Measurements from ENCODE around the gene PSIP1. TPM values are rescaled to one million over a fixed set of nuclear protein-coding genes. Genes with fewer than 3 reads are reported as not detected.

The PSIP1 gene
- total RNA-seq, 1 experiment from 2014 or later, result 67.8 TPM

GRCh38 chr9:15416880-15417279 lies 93.9 kb downstream of the PSIP1 start:
- no peak overlapping the region for H3K4me3 ChIP-seq
- H3K4me1 ChIP-seq (replicated peaks; ENCODE audit: insufficient read depth), result no peaks in the 10 kb centered on the region
- intact Hi-C loops (cut with micrococcal nuclease; ENCODE audit: unreplicated experiment), result loop anchor here (1.0 kb wide), 2 partner anchors 206 to 312 kb away; no protein-coding TSS in a partner anchor
- H3F3A ChIP-seq (ENCODE audit: insufficient read depth, low read depth), result no peaks in the 10 kb centered on the region
- no TSS peak for BruUV-seq (replicated peaks)
- H3K79me2 ChIP-seq (ENCODE audit: low read depth), result no peaks in the 10 kb centered on the region
- no peaks in the 10 kb centered on the region for H3K27me3 ChIP-seq (ENCODE audit: insufficient read depth, low read depth)
- TF ChIP-seq CTCF (conservative IDR thresholded peaks at IDR 0.05) (peak; percentile 63), EZH2 (IDR thresholded peaks at IDR 0.05; ENCODE audit: low read depth) (no peak)
- ChIA-PET CTCF (no interaction called here), POLR2A (ENCODE audit: unreplicated experiment) (no interaction called here)
- no peaks in the 10 kb centered on the region for H3K9me2 ChIP-seq (ENCODE audit: insufficient read depth)
- no peak overlapping the region for H2AFZ ChIP-seq
- no peak overlapping the region for H3K27ac ChIP-seq
- H3K9me3 ChIP-seq (ENCODE audit: insufficient read depth, low read depth), result no peaks in the 10 kb centered on the region
- H3K36me3 ChIP-seq (ENCODE audit: low read depth), result no peaks in the 10 kb centered on the region
- H3K4me2 ChIP-seq, result no peak overlapping the region
- H4K20me1 ChIP-seq (ENCODE audit: insufficient read depth), result no peaks in the 10 kb centered on the region
- peak; percentile 38 to 49 for DNase-seq

Other genes with a start within 250 kb of the PSIP1 start
- gene TTC39B, start 203.8 kb downstream of the PSIP1 start, total RNA-seq (2021), result 8.7 and 8.8 TPM in 2 replicates
- gene SNAPC3, start 88.1 kb downstream of the PSIP1 start, total RNA-seq (2021), result 11.3 and 13.7 TPM in 2 replicates
- gene CCDC171, start 42.1 kb upstream of the PSIP1 start, total RNA-seq (2021), result 2.4 and 2.5 TPM in 2 replicates

Data from PC-9 (cell line).